ENCODE data around the gene SMIM29. TPM values are rescaled to one million over a fixed set of nuclear protein-coding genes. Genes with fewer than 3 reads are reported as not detected.

Gene SMIM29
- total RNA-seq, 2 experiments from 2014 or later: 22.0 to 23.9 TPM

DNA sequence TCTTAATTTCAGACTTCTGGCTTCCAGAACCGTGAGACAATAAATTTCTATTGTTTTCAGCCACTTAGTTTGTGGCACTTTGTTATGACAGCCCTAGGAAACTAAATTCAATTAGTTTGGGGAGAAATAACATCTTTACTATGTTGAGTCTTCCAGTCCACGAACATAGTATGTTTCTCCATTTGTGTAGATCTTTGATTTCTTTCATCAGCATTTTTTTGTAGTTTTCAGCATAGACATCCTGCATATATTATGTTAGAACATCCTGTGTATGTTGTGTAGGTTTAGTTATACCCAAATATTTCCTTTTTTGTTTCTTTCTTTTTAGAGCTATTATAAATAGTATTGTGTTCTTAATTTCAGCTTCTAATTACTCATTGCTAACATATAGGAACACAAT lies 30.1 kb downstream of the SMIM29 start:
- no peak overlapping the region for H3K4me3 Mint-ChIP-seq
- TF ChIP-seq, protein P1, sequence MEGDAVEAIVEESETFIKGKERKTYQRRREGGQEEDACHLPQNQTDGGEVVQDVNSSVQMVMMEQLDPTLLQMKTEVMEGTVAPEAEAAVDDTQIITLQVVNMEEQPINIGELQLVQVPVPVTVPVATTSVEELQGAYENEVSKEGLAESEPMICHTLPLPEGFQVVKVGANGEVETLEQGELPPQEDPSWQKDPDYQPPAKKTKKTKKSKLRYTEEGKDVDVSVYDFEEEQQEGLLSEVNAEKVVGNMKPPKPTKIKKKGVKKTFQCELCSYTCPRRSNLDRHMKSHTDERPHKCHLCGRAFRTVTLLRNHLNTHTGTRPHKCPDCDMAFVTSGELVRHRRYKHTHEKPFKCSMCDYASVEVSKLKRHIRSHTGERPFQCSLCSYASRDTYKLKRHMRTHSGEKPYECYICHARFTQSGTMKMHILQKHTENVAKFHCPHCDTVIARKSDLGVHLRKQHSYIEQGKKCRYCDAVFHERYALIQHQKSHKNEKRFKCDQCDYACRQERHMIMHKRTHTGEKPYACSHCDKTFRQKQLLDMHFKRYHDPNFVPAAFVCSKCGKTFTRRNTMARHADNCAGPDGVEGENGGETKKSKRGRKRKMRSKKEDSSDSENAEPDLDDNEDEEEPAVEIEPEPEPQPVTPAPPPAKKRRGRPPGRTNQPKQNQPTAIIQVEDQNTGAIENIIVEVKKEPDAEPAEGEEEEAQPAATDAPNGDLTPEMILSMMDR (IDR thresholded peaks at IDR 0.05): no peak
- H3K9me3 ChIP-seq (ENCODE audit: control insufficient read depth in 1 of 2, insufficient read depth in 1 of 2, low read length in 2 of 2): no peaks in the 10 kb centered on the region
- H3K27me3 ChIP-seq (ENCODE audit: control insufficient read depth in 1 of 2, insufficient read depth in 2 of 2, low read length in 2 of 2): no peaks in the 10 kb centered on the region
- ChIA-PET POLR2A (no interaction called here), CTCF (interaction anchor here (1.2 kb wide), 2 partner anchors 23 to 31 kb away, joined by 3 to 4 read pairs; no protein-coding TSS in a partner anchor)
- no peak for DNase-seq
- no peak overlapping the region for H3K4me3 ChIP-seq (ENCODE audit: low read length)
- peaks cover 2% of the 10 kb centered on the region for H3K4me1 Mint-ChIP-seq (ENCODE audit: low read depth)
- H3K9me3 Mint-ChIP-seq: no peaks in the 10 kb centered on the region
- H3K27ac ChIP-seq (ENCODE audit: low read depth in 1 of 2, low read length in 2 of 2): no peak overlapping the region
- no peak for ATAC-seq (ENCODE audit: poor library complexity)
- intact Hi-C loops (cut with DNase I, micrococcal nuclease): no loop called here
- no peak overlapping the region for H3K27ac Mint-ChIP-seq
- no peaks in the 10 kb centered on the region for H3K36me3 Mint-ChIP-seq (ENCODE audit: low read depth)
- no peaks in the 10 kb centered on the region for H3K27me3 Mint-ChIP-seq
- H3K36me3 ChIP-seq (ENCODE audit: insufficient read depth, low read length): no peaks in the 10 kb centered on the region
- H3K4me1 ChIP-seq (ENCODE audit: insufficient read depth, low read length): peaks cover 7% of the 10 kb centered on the region

DNA sequence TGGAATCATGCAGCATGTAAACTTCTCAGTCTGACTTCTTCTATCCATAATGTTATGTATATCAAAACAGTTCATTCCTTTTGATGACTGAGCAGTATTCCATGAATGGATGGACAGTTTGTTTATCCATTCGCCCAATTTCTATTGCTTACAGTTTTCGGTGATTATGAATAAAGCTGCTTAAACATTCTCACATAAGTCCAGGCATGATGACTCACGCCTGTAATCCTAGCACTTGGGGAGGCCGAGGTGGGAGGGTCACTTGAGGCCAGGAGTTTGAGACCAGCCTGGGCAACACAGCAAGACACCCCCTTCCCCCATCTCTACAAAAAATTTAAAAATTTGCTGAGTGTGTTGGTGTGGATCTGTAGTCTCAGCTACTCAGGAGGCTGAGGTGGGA lies 35.0 kb downstream of the SMIM29 start:
- H3K4me1 Mint-ChIP-seq (ENCODE audit: low read depth): no peaks in the 10 kb centered on the region
- H3K4me3 ChIP-seq (ENCODE audit: low read length): no peak overlapping the region
- no peak overlapping the region for H3K4me3 Mint-ChIP-seq
- H3K36me3 ChIP-seq (ENCODE audit: insufficient read depth, low read length): no peaks in the 10 kb centered on the region
- TF ChIP-seq, protein P1 (IDR thresholded peaks at IDR 0.05): no peak
- H3K27me3 Mint-ChIP-seq: no peaks in the 10 kb centered on the region
- no peaks in the 10 kb centered on the region for H3K4me1 ChIP-seq (ENCODE audit: insufficient read depth, low read length)
- no peak overlapping the region for H3K27ac ChIP-seq (ENCODE audit: low read depth in 1 of 2, low read length in 2 of 2)
- DNase-seq: no peak
- no peaks in the 10 kb centered on the region for H3K9me3 ChIP-seq (ENCODE audit: control insufficient read depth in 1 of 2, insufficient read depth in 1 of 2, low read length in 2 of 2)
- intact Hi-C loops (cut with DNase I, micrococcal nuclease): no loop called here
- no peaks in the 10 kb centered on the region for H3K9me3 Mint-ChIP-seq
- ATAC-seq (ENCODE audit: poor library complexity): no peak
- H3K36me3 Mint-ChIP-seq (ENCODE audit: low read depth): no peaks in the 10 kb centered on the region
- POLR2A ChIA-PET: interaction anchor here (0.6 kb wide), 1 partner anchor 31 kb away, joined by 4 read pairs; no protein-coding TSS in a partner anchor
- no peaks in the 10 kb centered on the region for H3K27me3 ChIP-seq (ENCODE audit: control insufficient read depth in 1 of 2, insufficient read depth in 2 of 2, low read length in 2 of 2)
- CTCF ChIA-PET: interaction anchor here (0.7 kb wide), 1 partner anchor 201 kb away, joined by 5 read pairs; no protein-coding TSS in a partner anchor
- H3K27ac Mint-ChIP-seq: no peak overlapping the region

DNA sequence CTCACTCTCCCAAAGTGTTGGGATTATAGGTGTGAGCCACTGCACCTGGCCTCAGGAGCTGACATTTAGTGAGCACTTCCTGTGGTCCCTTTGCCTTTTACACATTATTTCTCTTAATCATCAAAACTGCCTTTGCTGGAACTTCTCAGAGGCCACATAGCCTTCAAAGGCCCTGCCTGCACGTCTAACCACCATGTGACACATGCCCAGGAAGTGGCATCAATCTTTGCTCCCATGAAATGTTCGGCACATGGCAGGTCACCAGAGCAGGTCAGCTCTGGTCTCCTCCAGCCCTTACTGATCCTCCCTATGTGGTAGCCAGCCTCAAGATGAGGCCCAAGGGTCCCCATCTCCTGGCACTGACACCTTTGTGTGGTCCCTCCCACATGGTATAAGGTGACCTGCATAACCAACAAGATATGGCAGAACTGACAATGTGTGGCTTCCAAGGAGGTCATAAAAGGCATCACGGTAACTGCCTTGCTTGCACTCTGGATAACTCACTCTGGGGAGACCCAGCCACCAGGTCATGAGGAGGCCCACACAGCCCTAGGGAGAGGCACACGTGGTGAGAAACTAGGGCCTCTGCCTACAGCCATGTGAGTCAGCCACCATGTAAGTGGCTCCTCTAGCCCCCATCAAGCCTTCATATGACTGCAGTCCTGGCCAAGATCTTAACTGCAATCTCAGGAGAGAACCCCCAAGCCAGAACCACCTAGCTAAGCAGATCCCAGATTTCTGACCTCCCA lies 40.9 kb downstream of the SMIM29 start:
- Mint-ChIP-seq H3K27me3 (no peaks in the 10 kb centered on the region), H3K4me1 (ENCODE audit: low read depth) (peaks cover 5% of the 10 kb centered on the region), H3K27ac (no peak overlapping the region), H3K36me3 (ENCODE audit: low read depth) (no peaks in the 10 kb centered on the region), H3K9me3 (no peaks in the 10 kb centered on the region), H3K4me3 (no peak overlapping the region)
- ATAC-seq (ENCODE audit: poor library complexity) (no peak), DNase-seq (no peak)
- ChIA-PET CTCF (interaction anchor here (0.6 kb wide), 1 partner anchor 213 kb away, joined by 3 read pairs; no protein-coding TSS in a partner anchor), POLR2A (interaction anchor here (1.1 kb wide), 1 partner anchor 29 kb away, joined by 4 read pairs; the partner anchor contains the start of gene HMGA1)
- no peaks in the 10 kb centered on the region for H3K27me3 ChIP-seq (ENCODE audit: control insufficient read depth in 1 of 2, insufficient read depth in 2 of 2, low read length in 2 of 2)
- peaks cover 10% of the 10 kb centered on the region for H3K4me1 ChIP-seq (ENCODE audit: insufficient read depth, low read length)
- no peaks in the 10 kb centered on the region for H3K9me3 ChIP-seq (ENCODE audit: control insufficient read depth in 1 of 2, insufficient read depth in 1 of 2, low read length in 2 of 2)
- H3K36me3 ChIP-seq (ENCODE audit: insufficient read depth, low read length): no peaks in the 10 kb centered on the region
- no peak overlapping the region for H3K4me3 ChIP-seq (ENCODE audit: low read length)
- no peak overlapping the region for H3K27ac ChIP-seq (ENCODE audit: low read depth in 1 of 2, low read length in 2 of 2)
- TF ChIP-seq, protein P1 (IDR thresholded peaks at IDR 0.05): no peak
- intact Hi-C loops (cut with DNase I, micrococcal nuclease): no loop called here

Data from CD4-positive, alpha-beta T cell (primary cell).